AG04450 (cell line): ENCODE data around the gene EPHA3. TPM values are rescaled to one million over a fixed set of nuclear protein-coding genes. Genes with fewer than 3 reads are reported as not detected.

Experiments
- CTCF ChIA-PET: fragments of 300-600, 350-600 bp; formaldehyde crosslinking; extraction: SDS; loops from one replicate; lab custom pipeline; 2022; ENCODE audit warnings: antibody characterized with exemption, inconsistent platforms; lab: Charles Lee
- POLR2A ChIA-PET: fragments of 350-600 bp; formaldehyde crosslinking; extraction: SDS; loops from one replicate; lab custom pipeline; 2021; ENCODE audit warnings: antibody characterized with exemption, inconsistent platforms; lab: Yijun Ruan, JAX
- DNase-seq: peaks from one replicate; pipeline ENCODE4 v3.0.0-alpha.2; 2011; ENCODE audit warnings: low read depth, low spot score
- H3K27ac ChIP-seq: one replicate; pipeline ENCODE4 v1.5.1; 2012; ENCODE audit warnings: low read depth, low read length, control low read depth
- H3K27me3 ChIP-seq: one replicate; pipeline ENCODE4 v1.6.0; 2012; ENCODE audit warnings: low read length; ENCODE audit not compliant: control insufficient read depth, insufficient read depth
- H3K4me3 ChIP-seq: 2 replicates; pipeline ENCODE4 v1.5.1; 2011; ENCODE audit warnings: mild to moderate bottlenecking, low read depth, low read length, control low read depth
- H3K9me3 ChIP-seq: 2 replicates; pipeline ENCODE4 v1.5.1; 2012; ENCODE audit warnings: low read length; ENCODE audit not compliant: control insufficient read depth, insufficient read depth
- CTCF ChIP-seq: IDR thresholded peaks from 2 replicates; pipeline ENCODE4 v1.5.1; 2011; ENCODE audit warnings: low read depth, low read length, control low read depth, inconsistent platforms
- polyA plus RNA-seq: library from polyadenylated mRNA; depleted of rRNA; stranded (reverse); fragments of >200 nt; gene quantifications from 2 replicates; pipeline ENCODE4 v1.2.3, GENCODE V29; 2011

The EPHA3 gene
- polyA plus RNA-seq, 1 experiment = 0.04 TPM

GRCh38 chr3:89297199-89297598, 189.8 kb downstream of the EPHA3 start:
- TF ChIP-seq CTCF = no peak
- Histone ChIP-seq H3K9me3 (no peaks in the 10 kb centered on the region), H3K4me3 (no peak overlapping the region), H3K27ac (no peak overlapping the region), H3K27me3 (no peaks in the 10 kb centered on the region)
- no peak for DNase-seq
- CTCF ChIA-PET = no interaction called here
- POLR2A ChIA-PET = no interaction called here

GRCh38 chr3:89300526-89300925, 193.1 kb downstream of the EPHA3 start:
- no peak for DNase-seq
- CTCF ChIA-PET = no interaction called here
- H3K4me3 ChIP-seq = no peak overlapping the region

GRCh38 chr3:89300981-89301380, 193.6 kb downstream of the EPHA3 start:
- H3K27ac ChIP-seq = no peak overlapping the region
- DNase-seq = no peak
- H3K4me3 ChIP-seq = no peak overlapping the region
- POLR2A ChIA-PET = no interaction called here
- H3K27me3 ChIP-seq = no peaks in the 10 kb centered on the region
- TF ChIP-seq CTCF = no peak
- H3K9me3 ChIP-seq = no peaks in the 10 kb centered on the region
- CTCF ChIA-PET = no interaction called here

More at GRCh38 chr3:89300526-89300925, 193.1 kb downstream of the EPHA3 start:
- Histone ChIP-seq H3K9me3 (no peaks in the 10 kb centered on the region), H3K27me3 (no peaks in the 10 kb centered on the region), H3K27ac (no peak overlapping the region)
- POLR2A ChIA-PET = no interaction called here
- TF ChIP-seq CTCF = no peak

GRCh38 chr3:89303701-89304100, 196.3 kb downstream of the EPHA3 start:
- no peak for DNase-seq
- no peaks in the 10 kb centered on the region for H3K27me3 ChIP-seq
- POLR2A ChIA-PET = no interaction called here
- H3K27ac ChIP-seq = no peak overlapping the region
- no peak overlapping the region for H3K4me3 ChIP-seq
- CTCF ChIA-PET = no interaction called here
- H3K9me3 ChIP-seq = no peaks in the 10 kb centered on the region
- TF ChIP-seq CTCF = no peak

GRCh38 chr3:89306540-89306939, 199.1 kb downstream of the EPHA3 start:
- H3K27ac ChIP-seq = no peak overlapping the region
- H3K27me3 ChIP-seq = no peaks in the 10 kb centered on the region
- H3K4me3 ChIP-seq = no peak overlapping the region
- ChIA-PET CTCF (no interaction called here), POLR2A (no interaction called here)
- no peak for DNase-seq
- no peak for TF ChIP-seq CTCF
- no peaks in the 10 kb centered on the region for H3K9me3 ChIP-seq
